ENCODE results near the gene SLC2A13. TPM values are rescaled to one million over a fixed set of nuclear protein-coding genes. Genes with fewer than 3 reads are reported as not detected.

The SLC2A13 gene
- total RNA-seq, 1 experiment from 2014 or later: 15.3 TPM

- TF ChIP-seq TP53 (CRISPR knock-in tag; IDR thresholded peaks at IDR 0.05) (no peak), NFATC4 (CRISPR knock-in tag; IDR thresholded peaks at IDR 0.05) (no peak), NFYB (CRISPR knock-in tag; conservative IDR thresholded peaks at IDR 0.05; ENCODE audit: low read depth) (no peak), E2F1 (CRISPR knock-in tag; IDR thresholded peaks at IDR 0.05) (no peak), NFE2L1 (CRISPR knock-in tag; IDR thresholded peaks at IDR 0.05) (no peak), ERG (CRISPR knock-in tag; IDR thresholded peaks at IDR 0.05) (no peak), ZNF281 (CRISPR knock-in tag; IDR thresholded peaks at IDR 0.05) (no peak), SMAD3 (CRISPR knock-in tag; IDR thresholded peaks at IDR 0.05; ENCODE audit: borderline replicate concordance) (no peak), PRRX2 (CRISPR knock-in tag; IDR thresholded peaks at IDR 0.05) (no peak), FOXJ3 (CRISPR knock-in tag; IDR thresholded peaks at IDR 0.05; ENCODE audit: borderline replicate concordance) (no peak), FOXK1 (CRISPR knock-in tag; IDR thresholded peaks at IDR 0.05) (no peak), TEAD1 (CRISPR knock-in tag; IDR thresholded peaks at IDR 0.05) (no peak), ZMAT4 (CRISPR knock-in tag; IDR thresholded peaks at IDR 0.05) (no peak), GABPB1 (CRISPR knock-in tag; IDR thresholded peaks at IDR 0.05) (no peak), HMGXB4 (CRISPR knock-in tag; IDR thresholded peaks at IDR 0.05) (no peak)
Observed at GRCh38 chr12:39835517-39836489, 270.1 kb downstream of the SLC2A13 start (continued).

GRCh38 chr12:39831587-39832315, 274.1 kb downstream of the SLC2A13 start:
- Mint-ChIP-seq H3K9me3 (no peaks in the 10 kb centered on the region), H3K36me3 (no peaks in the 10 kb centered on the region), H3K27ac (no peak overlapping the region), H3K27me3 (ENCODE audit: low read depth) (no peaks in the 10 kb centered on the region), H3K4me1 (no peaks in the 10 kb centered on the region), H3K4me3 (no peak overlapping the region)
- CTCF ChIA-PET: no interaction called here
- TF ChIP-seq NR3C1 (CRISPR knock-in tag; conservative IDR thresholded peaks at IDR 0.05; ENCODE audit: low read depth): no peak
- no peak for TF ChIP-seq ERG (CRISPR knock-in tag; IDR thresholded peaks at IDR 0.05)
- no peak for TF ChIP-seq IRF1 (CRISPR knock-in tag; IDR thresholded peaks at IDR 0.05)
- no peak for TF ChIP-seq NFATC4 (CRISPR knock-in tag; IDR thresholded peaks at IDR 0.05)
- TF ChIP-seq PREB (CRISPR knock-in tag; IDR thresholded peaks at IDR 0.05; ENCODE audit: borderline replicate concordance): no peak
- TF ChIP-seq CREB1 (CRISPR knock-in tag; IDR thresholded peaks at IDR 0.05): no peak
- TF ChIP-seq PRRX2 (CRISPR knock-in tag; IDR thresholded peaks at IDR 0.05): no peak
- ATAC-seq (no peak), DNase-seq (ENCODE audit: low spot score) (no peak)
- POLR2A ChIA-PET: no interaction called here
